ENCODE results near the gene CHD6.

CHD6 gene

DNA sequence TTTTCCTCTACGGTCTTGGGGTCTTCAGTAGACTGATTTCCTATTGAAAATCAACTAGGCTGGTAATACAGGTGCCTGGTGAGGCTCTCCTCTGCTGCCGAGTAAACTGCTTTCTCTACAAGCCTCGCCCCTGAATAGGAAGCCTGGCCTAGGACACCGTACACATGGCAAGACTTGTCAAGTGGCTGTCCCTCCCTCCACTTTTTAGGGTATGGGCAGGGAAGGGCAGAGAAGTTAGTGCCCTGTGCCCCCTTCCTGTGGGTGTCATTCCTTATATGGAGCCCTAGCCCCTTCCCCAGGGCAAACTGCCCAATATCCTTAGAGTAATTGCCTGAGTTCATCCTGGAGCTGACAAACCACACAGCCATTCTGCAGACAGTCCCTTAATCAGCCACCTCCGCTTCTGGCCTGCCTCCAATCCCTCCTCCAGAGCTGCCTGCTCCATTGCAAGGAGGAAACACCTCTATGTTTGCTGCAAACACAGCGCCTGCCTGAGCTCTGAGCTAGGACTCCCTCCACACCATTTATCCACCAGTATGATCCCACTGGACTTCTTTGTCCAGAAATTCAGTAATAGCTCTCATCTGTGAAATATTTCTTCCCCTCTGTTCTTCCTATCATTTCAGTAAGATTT lies 93.1 kb downstream of the CHD6 start:
- H3K27me3 ChIP-seq (ENCODE audit: insufficient read depth, low read length): no peaks in the 10 kb centered on the region
- no peaks in the 10 kb centered on the region for H3K4me1 ChIP-seq (ENCODE audit: insufficient read depth, low read length, severe bottlenecking)
- H3K4me3 ChIP-seq (ENCODE audit: low read depth, low read length, poor library complexity, severe bottlenecking): no peak overlapping the region
- H3K9me3 ChIP-seq (ENCODE audit: low read length): no peaks in the 10 kb centered on the region
- no peak for TF ChIP-seq EZH2 (IDR thresholded peaks at IDR 0.05; ENCODE audit: borderline replicate concordance, low read length)
- TF ChIP-seq, protein P1, sequence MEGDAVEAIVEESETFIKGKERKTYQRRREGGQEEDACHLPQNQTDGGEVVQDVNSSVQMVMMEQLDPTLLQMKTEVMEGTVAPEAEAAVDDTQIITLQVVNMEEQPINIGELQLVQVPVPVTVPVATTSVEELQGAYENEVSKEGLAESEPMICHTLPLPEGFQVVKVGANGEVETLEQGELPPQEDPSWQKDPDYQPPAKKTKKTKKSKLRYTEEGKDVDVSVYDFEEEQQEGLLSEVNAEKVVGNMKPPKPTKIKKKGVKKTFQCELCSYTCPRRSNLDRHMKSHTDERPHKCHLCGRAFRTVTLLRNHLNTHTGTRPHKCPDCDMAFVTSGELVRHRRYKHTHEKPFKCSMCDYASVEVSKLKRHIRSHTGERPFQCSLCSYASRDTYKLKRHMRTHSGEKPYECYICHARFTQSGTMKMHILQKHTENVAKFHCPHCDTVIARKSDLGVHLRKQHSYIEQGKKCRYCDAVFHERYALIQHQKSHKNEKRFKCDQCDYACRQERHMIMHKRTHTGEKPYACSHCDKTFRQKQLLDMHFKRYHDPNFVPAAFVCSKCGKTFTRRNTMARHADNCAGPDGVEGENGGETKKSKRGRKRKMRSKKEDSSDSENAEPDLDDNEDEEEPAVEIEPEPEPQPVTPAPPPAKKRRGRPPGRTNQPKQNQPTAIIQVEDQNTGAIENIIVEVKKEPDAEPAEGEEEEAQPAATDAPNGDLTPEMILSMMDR (IDR thresholded peaks at IDR 0.05; ENCODE audit: low read length): no peak
- H3F3A ChIP-seq (ENCODE audit: insufficient read depth, low read length): no peaks in the 10 kb centered on the region
- H3K36me3 ChIP-seq (ENCODE audit: insufficient read depth, low read length): peaks cover 14% of the 10 kb centered on the region; the same call in 1 of the 2 replicates
- H4K20me1 ChIP-seq (ENCODE audit: insufficient read depth, low read length): no peaks in the 10 kb centered on the region
- H3K9ac ChIP-seq (ENCODE audit: low read length): no peak overlapping the region
- no peaks in the 10 kb centered on the region for H3K9me2 ChIP-seq (ENCODE audit: low read depth, low read length)
- H2AFZ ChIP-seq (ENCODE audit: low read length): no peak overlapping the region
- no peak overlapping the region for H3K4me2 ChIP-seq (ENCODE audit: low read length)
- no peaks in the 10 kb centered on the region for H3K79me2 ChIP-seq (ENCODE audit: insufficient read depth, low read length)
- no peak overlapping the region for H3K27ac ChIP-seq (ENCODE audit: low read depth, low read length, poor library complexity, severe bottlenecking)

DNA sequence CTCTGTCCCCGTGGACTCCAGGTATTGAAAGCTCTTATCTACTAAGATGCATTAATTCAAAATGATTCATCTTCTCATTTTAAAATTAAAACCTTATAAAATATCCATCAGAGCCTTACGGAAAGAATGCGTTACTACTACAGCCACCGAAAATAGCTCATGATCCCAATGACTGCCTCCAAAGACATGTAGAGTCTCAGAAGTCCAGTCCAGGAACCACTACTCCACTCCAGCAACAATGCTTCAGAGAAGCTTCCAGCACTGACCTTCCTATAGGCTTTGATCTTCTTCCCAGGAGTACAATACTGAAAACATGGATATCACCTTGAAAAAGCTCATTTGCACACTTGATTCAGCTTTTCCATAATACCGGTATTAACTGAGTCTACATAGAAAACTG lies 94.3 kb downstream of the CHD6 start:
- Histone ChIP-seq H3K36me3 (ENCODE audit: insufficient read depth, low read length) (peaks cover 14% of the 10 kb centered on the region; the same call in 1 of the 2 replicates), H3F3A (ENCODE audit: insufficient read depth, low read length) (no peaks in the 10 kb centered on the region), H3K4me1 (ENCODE audit: insufficient read depth, low read length, severe bottlenecking) (no peaks in the 10 kb centered on the region), H3K27me3 (ENCODE audit: insufficient read depth, low read length) (no peaks in the 10 kb centered on the region), H3K4me3 (ENCODE audit: low read depth, low read length, poor library complexity, severe bottlenecking) (no peak overlapping the region), H3K27ac (ENCODE audit: low read depth, low read length, poor library complexity, severe bottlenecking) (no peak overlapping the region), H4K20me1 (ENCODE audit: insufficient read depth, low read length) (no peaks in the 10 kb centered on the region), H3K9me2 (ENCODE audit: low read depth, low read length) (no peaks in the 10 kb centered on the region), H3K79me2 (ENCODE audit: insufficient read depth, low read length) (no peaks in the 10 kb centered on the region), H2AFZ (ENCODE audit: low read length) (no peak overlapping the region), H3K9me3 (ENCODE audit: low read length) (no peaks in the 10 kb centered on the region), H3K9ac (ENCODE audit: low read length) (no peak overlapping the region), H3K4me2 (ENCODE audit: low read length) (no peak overlapping the region)
- TF ChIP-seq, protein P1 (IDR thresholded peaks at IDR 0.05; ENCODE audit: low read length): no peak
- TF ChIP-seq EZH2 (IDR thresholded peaks at IDR 0.05; ENCODE audit: borderline replicate concordance, low read length): no peak

DNA sequence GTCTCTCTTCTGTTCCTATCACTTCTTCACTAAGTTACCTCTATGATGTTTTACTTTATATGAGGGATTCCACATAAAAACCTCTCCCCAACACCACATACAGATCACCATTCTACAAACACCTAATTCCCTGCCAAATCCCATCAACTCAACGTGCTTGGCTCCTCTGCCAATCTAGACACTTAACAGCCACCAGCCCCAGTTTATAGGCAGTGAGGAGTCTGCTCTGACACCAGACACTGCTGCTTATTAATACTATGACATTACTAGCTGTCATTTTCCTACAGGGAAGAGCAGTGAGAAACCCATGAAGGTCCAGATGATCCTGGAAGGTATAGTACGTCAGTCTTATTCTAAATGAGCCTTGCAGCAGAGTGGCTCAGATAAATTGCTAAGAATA lies 104.3 kb downstream of the CHD6 start:
- H3K36me3 ChIP-seq (ENCODE audit: insufficient read depth, low read length): peaks cover 23% of the 10 kb centered on the region
- no peaks in the 10 kb centered on the region for H4K20me1 ChIP-seq (ENCODE audit: insufficient read depth, low read length)

DNA sequence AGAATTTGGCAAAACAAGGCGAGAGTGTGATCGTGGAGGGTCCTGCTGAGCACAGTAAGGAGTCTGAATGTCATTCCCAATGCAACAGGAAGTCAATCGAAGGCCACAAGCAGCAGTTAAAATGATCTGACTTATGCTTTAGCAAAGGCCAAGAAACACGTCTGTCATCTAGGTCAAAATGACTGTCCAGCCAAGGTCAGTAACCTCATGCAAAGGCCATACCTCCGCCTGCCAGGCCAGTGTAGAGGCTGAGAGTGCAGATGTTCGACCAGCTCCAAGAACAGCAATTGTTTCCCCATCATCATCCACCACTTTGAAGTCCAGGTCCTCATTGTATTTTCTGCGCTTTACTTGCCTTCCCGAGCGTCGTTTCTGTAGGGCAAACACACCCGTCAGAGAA lies 105.6 kb downstream of the CHD6 start:
- no peaks in the 10 kb centered on the region for H3K27me3 ChIP-seq (ENCODE audit: insufficient read depth, low read length)
- H3K79me2 ChIP-seq (ENCODE audit: insufficient read depth, low read length): no peaks in the 10 kb centered on the region
- H3K27ac ChIP-seq (ENCODE audit: low read depth, low read length, poor library complexity, severe bottlenecking): no peak overlapping the region
- H3K4me3 ChIP-seq (ENCODE audit: low read depth, low read length, poor library complexity, severe bottlenecking): no peak overlapping the region
- no peaks in the 10 kb centered on the region for H4K20me1 ChIP-seq (ENCODE audit: insufficient read depth, low read length)
- H3K36me3 ChIP-seq (ENCODE audit: insufficient read depth, low read length): peaks cover 23% of the 10 kb centered on the region
- H2AFZ ChIP-seq (ENCODE audit: low read length): no peak overlapping the region
- H3K4me1 ChIP-seq (ENCODE audit: insufficient read depth, low read length, severe bottlenecking): no peaks in the 10 kb centered on the region
- no peaks in the 10 kb centered on the region for H3K9me2 ChIP-seq (ENCODE audit: low read depth, low read length)
- no peak overlapping the region for H3K4me2 ChIP-seq (ENCODE audit: low read length)
- no peaks in the 10 kb centered on the region for H3K9me3 ChIP-seq (ENCODE audit: low read length)
- H3K9ac ChIP-seq (ENCODE audit: low read length): no peak overlapping the region
- H3F3A ChIP-seq (ENCODE audit: insufficient read depth, low read length): no peaks in the 10 kb centered on the region
- no peak for TF ChIP-seq EZH2 (IDR thresholded peaks at IDR 0.05; ENCODE audit: borderline replicate concordance, low read length)
- TF ChIP-seq, protein P1 (IDR thresholded peaks at IDR 0.05; ENCODE audit: low read length): no peak

More for the DNA sequence above, 104.3 kb downstream of the CHD6 start:
- no peak for TF ChIP-seq EZH2 (IDR thresholded peaks at IDR 0.05; ENCODE audit: borderline replicate concordance, low read length)
- Histone ChIP-seq H3K27ac (ENCODE audit: low read depth, low read length, poor library complexity, severe bottlenecking) (no peak overlapping the region), H3K9me2 (ENCODE audit: low read depth, low read length) (no peaks in the 10 kb centered on the region), H3K4me1 (ENCODE audit: insufficient read depth, low read length, severe bottlenecking) (no peaks in the 10 kb centered on the region), H2AFZ (ENCODE audit: low read length) (no peak overlapping the region), H3K9ac (ENCODE audit: low read length) (no peak overlapping the region), H3K4me3 (ENCODE audit: low read depth, low read length, poor library complexity, severe bottlenecking) (no peak overlapping the region), H3K79me2 (ENCODE audit: insufficient read depth, low read length) (no peaks in the 10 kb centered on the region), H3F3A (ENCODE audit: insufficient read depth, low read length) (no peaks in the 10 kb centered on the region), H3K27me3 (ENCODE audit: insufficient read depth, low read length) (no peaks in the 10 kb centered on the region), H3K4me2 (ENCODE audit: low read length) (no peak overlapping the region), H3K9me3 (ENCODE audit: low read length) (no peaks in the 10 kb centered on the region)

All from OCI-LY1 (cell line).